GM21381 (cell line): ENCODE data around the gene CGNL1.

Experiments used
- ATAC-seq: cut with Tn5 transposase; IDR thresholded peaks from one replicate; pipeline ENCODE4 v1.9.1; 2021; ENCODE audit warnings: mild to moderate bottlenecking, moderate library complexity; ENCODE audit not compliant: unreplicated experiment

Gene CGNL1

GRCh38 chr15:57348081-57348480 is 28.2 kb upstream of the CGNL1 start:
- ATAC-seq: no peak

- ATAC-seq: no peak
Observed at GRCh38 chr15:57352535-57353316, 23.6 kb upstream of the CGNL1 start.

GRCh38 chr15:57353317-57353804 is 22.9 kb upstream of the CGNL1 start:
- ATAC-seq: no peak

DNA sequence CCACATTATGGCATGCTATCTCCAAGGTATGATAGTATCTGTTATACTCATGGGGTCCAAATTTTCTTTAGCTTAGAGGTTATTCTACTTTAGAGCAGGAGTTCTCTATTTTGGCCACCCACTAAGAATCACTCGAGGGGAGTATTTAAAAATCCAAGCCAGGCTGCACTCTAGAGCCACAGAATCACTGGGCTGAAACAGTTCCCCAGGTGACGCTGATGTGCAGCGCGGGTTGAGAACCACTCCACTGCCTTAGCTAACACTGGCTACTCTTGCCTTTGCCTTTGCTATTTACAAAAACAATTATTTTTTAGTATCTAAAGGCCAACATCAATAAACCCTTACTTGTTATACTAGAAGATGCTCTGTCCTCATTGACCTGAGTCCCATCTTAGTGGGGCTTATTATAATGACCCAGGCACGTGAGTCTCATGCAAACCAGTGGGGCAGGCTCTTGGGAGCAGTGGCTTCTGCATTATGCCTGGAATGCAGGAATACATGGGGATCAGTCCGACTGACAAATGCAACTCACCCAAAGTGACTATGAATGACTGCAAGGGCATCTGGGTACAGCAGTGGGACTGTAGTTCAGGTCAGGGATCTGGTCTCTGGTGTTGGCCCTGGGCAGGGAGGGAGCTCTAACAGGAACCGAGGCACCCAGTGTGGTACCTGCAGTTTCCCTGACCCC is 21.7 kb upstream of the CGNL1 start:
- ATAC-seq: no peak

- ATAC-seq: no peak
Observed at GRCh38 chr15:57355259-57355658, 21.0 kb upstream of the CGNL1 start.

DNA sequence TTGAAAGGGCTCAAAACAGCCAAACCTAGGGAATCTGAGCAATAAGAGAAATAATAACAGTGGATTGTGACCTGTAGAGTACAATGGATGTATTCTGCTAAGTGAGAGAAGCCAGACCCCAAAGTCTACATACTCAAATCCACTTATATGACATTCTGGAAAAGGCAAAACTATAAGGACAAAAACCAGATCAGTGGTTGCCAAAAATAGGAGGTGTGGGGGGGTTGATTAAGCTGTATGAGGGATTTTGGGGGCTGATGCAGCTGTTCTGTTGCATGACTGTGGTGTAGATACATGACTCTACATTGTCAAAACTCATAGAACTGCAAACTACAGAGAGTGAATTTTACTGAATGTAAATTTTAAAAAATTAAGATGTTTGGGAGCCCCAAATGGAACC is 20.1 kb upstream of the CGNL1 start:
- no peak for ATAC-seq

DNA sequence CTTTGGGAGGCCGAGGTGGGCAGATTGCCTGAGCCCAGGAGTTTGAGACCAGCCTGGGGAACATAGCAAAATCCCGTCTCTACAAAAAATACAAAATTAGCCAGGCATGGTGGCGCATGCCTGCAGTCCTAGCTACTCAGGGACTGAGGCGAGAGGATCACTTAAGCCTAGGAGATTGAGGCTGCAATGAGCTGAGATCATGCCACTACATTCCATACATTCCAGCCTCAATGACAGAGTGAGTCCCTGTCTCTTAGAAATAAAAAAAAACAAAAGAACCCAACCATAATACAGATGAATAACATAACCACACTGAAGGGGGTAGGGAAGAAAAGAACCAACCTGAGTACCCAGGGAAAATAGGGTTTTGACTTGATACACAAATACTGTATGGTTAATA is 19.7 kb upstream of the CGNL1 start:
- ATAC-seq: no peak

DNA sequence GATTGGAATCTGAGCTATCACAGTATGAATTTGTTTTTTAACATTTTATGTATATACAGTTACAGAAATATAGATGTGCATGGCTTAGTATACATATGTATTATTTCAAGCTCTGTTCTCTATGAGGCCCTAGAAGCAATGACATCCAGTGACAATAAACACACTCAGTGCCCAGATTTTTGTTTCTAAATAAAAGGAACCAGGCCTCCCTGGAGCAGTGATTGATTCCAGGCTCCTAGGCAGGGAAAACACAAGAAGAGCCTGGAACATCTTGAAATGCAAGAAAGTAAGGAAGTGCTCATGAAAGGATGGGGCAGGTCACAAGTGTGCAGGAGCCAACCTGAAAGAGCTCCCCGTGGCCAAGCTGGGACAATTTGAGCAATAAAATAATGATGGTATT is 18.5 kb upstream of the CGNL1 start:
- ATAC-seq: no peak

DNA sequence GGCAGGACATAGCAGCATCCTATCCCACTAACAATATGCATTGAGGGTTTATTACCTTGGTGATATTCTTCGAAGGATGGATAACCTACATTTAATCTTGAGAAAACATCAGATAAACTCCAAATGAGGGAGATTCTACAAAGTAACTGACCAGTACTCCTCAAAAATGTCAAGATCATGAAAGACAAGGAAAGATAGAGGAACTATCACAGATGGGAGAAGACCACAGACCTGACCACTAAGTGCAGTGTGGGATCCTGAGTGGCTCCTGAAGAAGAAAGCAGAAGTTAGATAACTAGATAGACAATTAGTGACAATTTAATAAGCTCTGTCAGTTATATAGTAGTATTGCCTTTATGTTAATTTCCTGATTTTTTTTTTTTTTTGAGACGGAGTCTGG is 17.7 kb upstream of the CGNL1 start:
- ATAC-seq: no peak

GRCh38 chr15:57363661-57364060 is 12.6 kb upstream of the CGNL1 start:
- ATAC-seq: no peak

DNA sequence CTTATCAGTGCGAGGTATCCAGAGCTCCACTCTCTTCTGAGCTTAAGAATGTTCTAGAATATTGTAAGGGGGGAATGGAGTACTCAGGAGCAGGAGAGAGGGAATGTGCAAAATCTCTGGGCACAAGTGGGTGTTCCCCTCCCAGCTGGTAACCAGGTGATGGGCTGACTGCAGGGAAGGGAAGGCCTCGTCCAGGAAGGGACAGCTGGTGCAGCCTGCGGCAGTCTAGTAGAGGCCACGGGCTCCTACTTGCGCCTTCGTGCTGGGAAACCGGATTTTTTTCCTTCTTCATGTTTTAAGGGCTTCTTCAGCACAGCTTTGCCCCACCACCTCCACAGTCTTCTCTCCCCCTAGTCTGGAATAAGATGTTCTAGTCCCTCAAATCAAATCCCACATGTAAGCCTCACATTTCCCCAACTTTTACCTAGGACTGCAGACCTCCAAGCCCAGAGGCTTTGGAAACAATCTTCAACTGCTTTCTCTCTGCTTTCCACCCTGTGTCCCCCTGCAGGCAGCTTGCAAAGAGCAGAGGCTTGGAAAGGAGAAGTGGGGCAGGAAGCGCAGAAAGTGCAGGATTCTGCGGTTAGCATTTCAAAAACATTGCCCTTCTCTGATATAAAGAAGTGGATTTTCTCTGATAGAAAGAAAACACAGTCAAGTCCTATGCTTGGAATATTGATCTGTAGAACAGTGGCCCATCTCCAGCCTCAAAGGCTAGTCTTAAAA is 11.9 kb upstream of the CGNL1 start:
- ATAC-seq: no peak

GRCh38 chr15:57367556-57367955 is 8.7 kb upstream of the CGNL1 start:
- ATAC-seq: no peak

- ATAC-seq: no peak
Observed at GRCh38 chr15:57370929-57371328, 5.4 kb upstream of the CGNL1 start.

DNA sequence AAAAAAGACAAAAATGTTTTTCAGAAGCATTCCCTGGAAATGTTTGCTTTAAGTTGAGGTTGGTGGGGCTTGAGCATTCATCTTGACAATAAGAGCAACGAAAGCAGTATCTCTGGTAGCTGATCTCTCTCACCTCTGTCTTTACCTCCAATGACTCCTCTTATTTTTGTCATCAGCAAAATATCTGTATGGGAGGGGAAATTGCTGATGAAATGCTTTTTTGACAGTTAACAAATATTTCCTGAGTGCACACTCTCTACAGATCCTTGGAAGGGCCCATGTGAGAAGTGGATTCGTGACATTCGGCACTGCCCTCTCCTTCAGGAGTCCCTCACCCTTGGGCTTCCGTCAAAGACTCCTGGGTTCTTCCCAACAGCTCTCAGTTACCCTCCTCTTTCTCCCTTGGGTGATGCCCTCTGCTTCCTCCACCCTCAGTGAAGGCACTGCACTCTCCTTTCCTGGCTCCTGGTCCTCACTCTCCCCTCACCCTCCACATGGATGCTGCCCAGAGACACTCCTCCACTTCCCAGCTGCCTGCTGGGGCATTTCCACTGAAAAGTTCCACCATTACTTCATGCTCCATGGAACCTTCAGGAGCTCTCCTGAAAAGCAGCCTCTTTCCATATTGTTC is 2.9 kb upstream of the CGNL1 start:
- ATAC-seq: no peak

GRCh38 chr15:57373882-57374276 is 2.4 kb upstream of the CGNL1 start:
- ATAC-seq: no peak

DNA sequence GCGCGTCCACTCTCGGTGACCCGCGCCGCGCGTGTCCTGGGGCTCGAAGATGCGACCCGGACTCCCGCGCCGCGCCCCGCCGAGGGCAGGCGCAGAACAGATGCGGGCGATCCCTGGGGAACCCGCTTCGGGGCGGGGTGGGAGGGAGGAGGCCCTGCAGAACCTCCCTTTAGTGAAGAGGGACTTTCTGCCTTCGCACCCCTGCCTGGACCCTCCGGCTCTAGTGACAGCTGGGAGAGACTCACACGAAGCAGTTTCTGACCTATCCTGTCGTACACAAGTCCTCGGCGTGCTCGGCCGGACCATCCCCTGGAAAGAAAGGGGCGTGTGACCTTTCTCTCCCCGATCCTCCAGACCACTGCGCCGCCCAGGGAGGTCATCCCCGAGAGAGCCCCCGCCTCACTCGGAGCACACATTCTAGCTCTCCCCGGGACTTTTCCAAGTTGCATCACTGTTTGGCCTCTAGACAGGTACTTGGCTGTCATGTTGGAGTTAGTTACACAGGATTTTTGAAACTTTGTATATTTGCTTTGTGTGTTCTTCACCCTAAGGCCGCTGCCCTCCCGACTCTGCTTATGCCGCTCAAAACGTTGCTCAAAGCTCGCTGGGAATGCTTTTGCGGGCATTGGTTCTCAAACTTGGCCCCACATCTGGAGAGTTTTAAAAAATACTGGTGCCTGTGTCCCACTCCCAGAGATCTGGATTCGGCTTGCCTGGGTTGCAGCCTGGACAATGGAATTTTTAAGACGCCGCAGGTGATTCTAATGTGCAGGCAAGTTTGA is 582 bp downstream of the CGNL1 start:
- ATAC-seq: no peak

- ATAC-seq: no peak
Observed at GRCh38 chr15:57377478-57377847, 1.2 kb downstream of the CGNL1 start.

GRCh38 chr15:57379487-57379886 is 3.2 kb downstream of the CGNL1 start:
- ATAC-seq: no peak

- no peak for ATAC-seq
Observed at GRCh38 chr15:57380854-57381253, 4.5 kb downstream of the CGNL1 start.

DNA sequence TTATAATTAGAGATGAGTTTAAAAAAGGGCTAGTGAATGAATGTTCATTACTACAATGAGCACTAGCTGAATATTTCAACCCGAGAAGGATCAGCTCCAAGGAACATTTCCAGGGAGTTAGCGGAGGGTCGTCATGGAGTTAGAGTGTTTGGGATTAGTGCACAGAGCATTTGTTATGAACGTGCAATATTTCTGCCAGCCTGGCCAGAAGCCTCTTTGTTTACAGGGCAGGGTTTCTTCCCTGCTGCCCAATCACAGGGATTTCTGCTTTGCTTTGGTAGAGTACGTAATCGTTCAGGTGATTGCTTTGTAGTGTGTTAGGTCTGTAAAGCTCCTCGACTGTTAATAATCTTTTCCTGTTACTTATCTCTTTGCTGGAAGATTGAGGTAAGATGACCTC is 5.9 kb downstream of the CGNL1 start:
- no peak for ATAC-seq

GRCh38 chr15:57382969-57383368 is 6.7 kb downstream of the CGNL1 start:
- no peak for ATAC-seq
